Activated naive CD4-positive, alpha-beta T cell treated with anti-CD3 and anti-CD28 coated beads, Interleukin-2, amount 50 U/mL, for 72 hours (primary cell): ENCODE measurements around the gene CLIP2. TPM values are rescaled to one million over a fixed set of nuclear protein-coding genes. Genes with fewer than 3 reads are reported as not detected.
"Not testable (repeated sequence)": the region's sequence is repeated elsewhere in the genome, so short reads cannot be mapped to it uniquely, and the experiment has no call there.

Experiments used
- ATAC-seq, 2 donors: fragments of 150-1000 bp; cut with Tn5 transposase; 2 replicates each; pipeline ENCODE4 v1.10.0; 2021; ENCODE audit warnings: mild to moderate bottlenecking in 2 of 2, moderate library complexity in 2 of 2
- DNase-seq, 2 donors: peaks; one replicate each; pipeline ENCODE4 v3.0.0; 2021 to 2022; ENCODE audit warnings: low spot score in 2 of 2
- H3K27ac Mint-ChIP-seq, 2 donors: one replicate each; pipeline ENCODE4 v1.8.0; 2022; ENCODE audit warnings: mild to moderate bottlenecking in 2 of 2, mixed read lengths in 2 of 2
- H3K36me3 Mint-ChIP-seq, 2 donors: one replicate each; pipeline ENCODE4 v1.8.0; 2022; ENCODE audit warnings: mixed read lengths in 2 of 2
- H3K9me3 Mint-ChIP-seq, 2 donors: one replicate each; pipeline ENCODE4 v1.8.0; 2022; ENCODE audit warnings: mixed read lengths in 2 of 2
- total RNA-seq, 2 donors: library from RNA; stranded (reverse); gene quantifications; one replicate each; pipeline ENCODE4 v1.2.3, GENCODE V29; 2022

CLIP2 gene
- total RNA-seq, 2 donors from 2014 or later: 0.89 to 1.1 TPM

GRCh38 chr7:74414595-74415333 lies 125.6 kb downstream of the CLIP2 start:
- DNase-seq, H3K36me3 Mint-ChIP-seq, H3K9me3 Mint-ChIP-seq, ATAC-seq, H3K27ac Mint-ChIP-seq: not testable (repeated sequence)

GRCh38 chr7:74417419-74417971 lies 128.3 kb downstream of the CLIP2 start:
- ATAC-seq: peak; percentile 85 to 86
- no peaks in the 10 kb centered on the region for H3K9me3 Mint-ChIP-seq
- no peaks in the 10 kb centered on the region for H3K36me3 Mint-ChIP-seq
- DNase-seq: peak; percentile 66 to 73
- H3K27ac Mint-ChIP-seq: peak overlapping the region in 1 of 2 donors; percentile 84

GRCh38 chr7:74418076-74418475 lies 128.9 kb downstream of the CLIP2 start:
- no peak for DNase-seq
- Mint-ChIP-seq H3K27ac (peak overlapping the region in 1 of 2 donors; percentile 84), H3K36me3 (no peaks in the 10 kb centered on the region), H3K9me3 (no peaks in the 10 kb centered on the region)
- no peak for ATAC-seq

- H3K36me3 Mint-ChIP-seq: no peaks in the 10 kb centered on the region
- H3K9me3 Mint-ChIP-seq: no peaks in the 10 kb centered on the region
- ATAC-seq (no peak), DNase-seq (no peak)
- no peak overlapping the region for H3K27ac Mint-ChIP-seq
Observed at GRCh38 chr7:74418538-74418937, 129.3 kb downstream of the CLIP2 start.

- not testable (repeated sequence) for DNase-seq, H3K27ac Mint-ChIP-seq, H3K36me3 Mint-ChIP-seq
Observed at GRCh38 chr7:74419232-74419631, 130.0 kb downstream of the CLIP2 start.

GRCh38 chr7:74420006-74420405 lies 130.8 kb downstream of the CLIP2 start:
- Mint-ChIP-seq H3K27ac (no peak overlapping the region), H3K36me3 (no peaks in the 10 kb centered on the region), H3K9me3 (no peaks in the 10 kb centered on the region)
- DNase-seq (no peak), ATAC-seq (no peak)

More at GRCh38 chr7:74419232-74419631, 130.0 kb downstream of the CLIP2 start:
- not testable (repeated sequence) for H3K9me3 Mint-ChIP-seq, ATAC-seq

GRCh38 chr7:74424291-74424880 lies 135.2 kb downstream of the CLIP2 start:
- ATAC-seq (no peak), DNase-seq (no peak)
- H3K9me3 Mint-ChIP-seq: no peaks in the 10 kb centered on the region
- no peaks in the 10 kb centered on the region for H3K36me3 Mint-ChIP-seq
- no peak overlapping the region for H3K27ac Mint-ChIP-seq

DNA sequence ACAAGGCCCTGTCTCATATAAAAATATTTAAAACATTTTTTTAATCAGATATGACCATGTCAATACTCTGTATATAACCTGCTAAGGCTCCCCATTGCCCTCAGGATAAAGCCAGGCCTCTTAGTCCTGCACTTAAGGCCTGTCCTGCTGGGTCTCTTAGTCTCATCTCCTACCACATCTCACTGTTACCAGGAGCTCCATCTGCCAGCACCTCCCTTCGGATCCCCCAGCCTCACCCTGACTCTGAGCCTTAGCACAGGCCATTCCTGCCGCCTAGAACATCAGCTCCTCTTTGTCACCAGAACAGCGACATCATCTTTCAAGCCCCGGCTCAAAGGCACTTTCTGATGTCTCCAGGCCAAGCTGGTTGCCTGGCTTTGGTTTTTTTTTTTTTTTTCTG lies 138.8 kb downstream of the CLIP2 start:
- H3K36me3 Mint-ChIP-seq: no peaks in the 10 kb centered on the region
- H3K9me3 Mint-ChIP-seq: no peaks in the 10 kb centered on the region
- no peak overlapping the region for H3K27ac Mint-ChIP-seq
- ATAC-seq (no peak), DNase-seq (no peak)

DNA sequence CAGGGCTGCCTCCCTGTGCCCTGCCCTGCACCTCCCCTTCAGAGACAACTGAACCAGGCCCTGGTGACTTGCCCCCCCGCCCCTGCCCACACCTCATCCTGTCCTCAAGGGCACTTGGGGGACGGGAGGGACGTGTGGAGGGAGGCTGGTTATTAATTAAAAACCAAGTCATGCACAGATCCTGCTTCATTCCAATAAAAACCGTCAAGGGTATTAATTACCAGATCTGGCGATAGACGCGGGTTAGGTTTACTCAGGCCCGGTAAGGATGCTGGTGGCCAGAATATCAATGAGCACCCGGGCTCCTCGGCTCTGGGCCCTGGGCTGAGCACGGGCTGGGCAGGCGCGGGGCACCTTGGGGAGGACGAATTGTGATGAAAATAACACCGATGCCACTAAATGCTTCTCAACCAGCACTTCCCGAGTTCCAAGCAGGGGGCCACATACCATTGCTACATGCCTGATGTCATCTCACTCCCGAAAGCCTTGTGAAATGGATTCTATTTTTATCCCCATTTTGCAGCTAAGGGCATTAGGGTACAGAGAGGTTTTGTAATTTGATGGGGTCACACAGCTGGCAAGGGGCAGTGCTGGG lies 140.0 kb downstream of the CLIP2 start:
- no peak overlapping the region for H3K27ac Mint-ChIP-seq
- no peak for ATAC-seq

DNA sequence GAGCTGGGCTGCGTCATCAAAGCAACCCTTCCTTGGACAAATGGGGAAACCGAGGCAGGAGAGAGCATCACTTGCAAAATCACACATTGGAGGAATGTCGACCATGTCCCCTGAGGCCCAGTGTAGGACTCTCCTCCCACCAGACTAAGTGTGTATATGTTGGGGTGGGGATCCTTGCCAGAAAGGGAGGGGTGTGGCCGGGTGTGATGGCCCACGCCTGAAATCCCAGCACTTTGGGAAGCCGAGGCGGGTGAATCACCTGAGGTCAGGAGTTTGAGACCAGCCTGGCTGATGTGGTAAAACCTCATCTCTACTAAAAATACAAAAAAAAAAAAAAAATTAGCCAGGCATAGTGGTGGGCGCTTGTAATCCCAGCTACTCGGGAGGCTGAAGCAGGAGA lies 141.2 kb downstream of the CLIP2 start:
- H3K36me3 Mint-ChIP-seq, H3K27ac Mint-ChIP-seq, DNase-seq, ATAC-seq, H3K9me3 Mint-ChIP-seq: not testable (repeated sequence)

More for the DNA sequence above, 140.0 kb downstream of the CLIP2 start:
- Mint-ChIP-seq H3K36me3 (no peaks in the 10 kb centered on the region), H3K9me3 (no peaks in the 10 kb centered on the region)
- DNase-seq: no peak

DNA sequence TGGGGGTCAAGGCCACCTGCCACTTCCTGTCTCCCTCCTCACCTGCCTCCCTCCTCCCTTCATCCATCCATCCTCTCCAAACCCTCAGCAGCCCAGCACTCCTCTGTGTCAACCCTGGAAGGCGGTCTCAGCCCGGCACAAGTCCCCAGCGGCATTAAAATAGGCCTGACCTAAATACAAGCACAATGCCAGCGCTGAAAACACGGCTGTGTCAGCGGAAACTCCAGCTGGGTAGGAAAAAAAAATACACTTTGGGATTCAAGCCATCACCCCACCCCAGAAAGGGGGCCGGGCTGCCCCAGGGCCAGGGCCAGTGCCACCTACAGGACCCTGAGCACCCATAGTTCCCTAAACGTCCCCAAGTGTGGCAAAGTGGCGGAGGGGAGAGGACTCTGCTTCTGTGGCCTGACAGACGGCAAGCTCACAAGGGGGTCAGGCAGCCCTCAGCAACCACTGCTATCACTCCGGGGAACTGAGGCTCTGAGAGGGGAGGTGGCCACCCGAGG lies 141.8 kb downstream of the CLIP2 start:
- no peak overlapping the region for H3K27ac Mint-ChIP-seq
- no peak for DNase-seq
- H3K9me3 Mint-ChIP-seq: no peaks in the 10 kb centered on the region
- H3K36me3 Mint-ChIP-seq: no peaks in the 10 kb centered on the region
- no peak for ATAC-seq

DNA sequence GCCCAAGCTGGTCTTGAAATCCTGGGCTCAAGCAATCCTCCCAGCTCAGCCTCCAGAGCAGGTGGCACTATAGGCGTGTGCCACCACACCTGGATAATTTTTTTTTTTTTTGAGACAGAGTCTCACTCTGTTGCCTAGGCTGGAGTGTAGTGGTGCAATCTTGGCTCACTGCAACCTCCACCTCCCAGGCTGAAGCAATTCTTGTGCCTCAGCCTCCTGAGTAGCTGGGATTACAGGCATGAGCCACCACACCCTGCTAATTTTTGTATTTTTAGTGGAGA lies 148.0 kb downstream of the CLIP2 start:
- H3K27ac Mint-ChIP-seq, H3K36me3 Mint-ChIP-seq, ATAC-seq, H3K9me3 Mint-ChIP-seq, DNase-seq: not testable (repeated sequence)

- H3K27ac Mint-ChIP-seq: no peak overlapping the region
- ATAC-seq: no peak
- DNase-seq: no peak
Observed at GRCh38 chr7:74438327-74438726, 149.1 kb downstream of the CLIP2 start.

GRCh38 chr7:74439541-74439940 lies 150.3 kb downstream of the CLIP2 start:
- ATAC-seq: no peak
- H3K9me3 Mint-ChIP-seq: peaks cover 0 to 7% of the 10 kb centered on the region in 2 donors
- no peak for DNase-seq
- H3K27ac Mint-ChIP-seq: no peak overlapping the region
- H3K36me3 Mint-ChIP-seq: peaks cover 0 to 8% of the 10 kb centered on the region in 2 donors

More at GRCh38 chr7:74438327-74438726, 149.1 kb downstream of the CLIP2 start:
- H3K9me3 Mint-ChIP-seq: peaks cover 0 to 7% of the 10 kb centered on the region in 2 donors
- H3K36me3 Mint-ChIP-seq: peaks cover 0 to 8% of the 10 kb centered on the region in 2 donors

GRCh38 chr7:74440143-74440542 lies 150.9 kb downstream of the CLIP2 start:
- not testable (repeated sequence) for ATAC-seq, H3K27ac Mint-ChIP-seq, DNase-seq, H3K9me3 Mint-ChIP-seq, H3K36me3 Mint-ChIP-seq

GRCh38 chr7:74441801-74442200 lies 152.6 kb downstream of the CLIP2 start:
- H3K9me3 Mint-ChIP-seq: peaks cover 0 to 7% of the 10 kb centered on the region in 2 donors
- ATAC-seq: no peak

GRCh38 chr7:74443543-74444247 lies 154.5 kb downstream of the CLIP2 start:
- Mint-ChIP-seq H3K36me3 (no peaks in the 10 kb centered on the region), H3K27ac (peak overlapping the region in 1 of 2 donors; percentile 88), H3K9me3 (no peaks in the 10 kb centered on the region)
- ATAC-seq: no peak
- DNase-seq: no peak

More at GRCh38 chr7:74441801-74442200, 152.6 kb downstream of the CLIP2 start:
- Mint-ChIP-seq H3K36me3 (peaks cover 0 to 8% of the 10 kb centered on the region in 2 donors), H3K27ac (peak overlapping the region in 1 of 2 donors; percentile 9)
- no peak for DNase-seq
